Measurements from ENCODE around the gene KRT80. TPM values are rescaled to one million over a fixed set of nuclear protein-coding genes. Genes with fewer than 3 reads are reported as not detected.

Gene KRT80
- total and polyA plus RNA-seq, 2 experiments from 2014 or later = not detected

DNA sequence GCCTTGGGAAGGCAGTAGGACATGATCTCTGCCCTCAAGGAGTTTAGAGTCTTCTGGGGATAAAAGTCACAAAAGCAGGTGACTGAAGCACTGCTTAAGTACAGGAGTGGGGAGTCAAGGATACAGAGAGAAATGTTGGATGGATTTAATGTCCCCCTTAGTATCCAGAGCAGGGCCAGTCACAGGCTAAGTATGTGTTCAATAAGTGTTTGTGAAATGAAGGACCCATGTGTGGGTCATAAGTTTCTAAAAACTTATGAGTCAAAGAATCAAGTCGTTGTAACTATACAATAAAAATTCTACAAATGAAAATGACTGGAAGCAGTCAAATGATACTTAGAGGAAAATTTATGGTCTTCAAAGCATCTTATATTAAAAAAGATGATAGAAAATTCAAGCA, 25.1 kb downstream of the KRT80 start:
- no peak overlapping the region for H3K27ac ChIP-seq (ENCODE audit: low read depth)
- H4K20me1 ChIP-seq (replicated peaks; ENCODE audit: insufficient read depth) = no peaks in the 10 kb centered on the region
- no peaks in the 10 kb centered on the region for H3K36me3 ChIP-seq (ENCODE audit: insufficient read depth)
- H3K4me2 ChIP-seq = no peak overlapping the region
- Mint-ChIP-seq H3K4me3 (no peak overlapping the region), H3K27me3 (ENCODE audit: insufficient read depth, low read depth, poor library complexity) (peaks cover 11% of the 10 kb centered on the region), H3K36me3 (ENCODE audit: low read depth) (no peaks in the 10 kb centered on the region), H3K27ac (no peak overlapping the region), H3K9me3 (no peaks in the 10 kb centered on the region; the same call in 2 of the 3 replicates), H3K4me1 (peaks cover 14% of the 10 kb centered on the region)
- H2AFZ ChIP-seq = no peak overlapping the region
- H3K27me3 ChIP-seq (ENCODE audit: insufficient read depth) = no peaks in the 10 kb centered on the region
- no peaks in the 10 kb centered on the region for H3K79me2 ChIP-seq (replicated peaks; ENCODE audit: insufficient read depth)
- no peak for DNase-seq (ENCODE audit: low spot score)
- TF ChIP-seq, protein P1, sequence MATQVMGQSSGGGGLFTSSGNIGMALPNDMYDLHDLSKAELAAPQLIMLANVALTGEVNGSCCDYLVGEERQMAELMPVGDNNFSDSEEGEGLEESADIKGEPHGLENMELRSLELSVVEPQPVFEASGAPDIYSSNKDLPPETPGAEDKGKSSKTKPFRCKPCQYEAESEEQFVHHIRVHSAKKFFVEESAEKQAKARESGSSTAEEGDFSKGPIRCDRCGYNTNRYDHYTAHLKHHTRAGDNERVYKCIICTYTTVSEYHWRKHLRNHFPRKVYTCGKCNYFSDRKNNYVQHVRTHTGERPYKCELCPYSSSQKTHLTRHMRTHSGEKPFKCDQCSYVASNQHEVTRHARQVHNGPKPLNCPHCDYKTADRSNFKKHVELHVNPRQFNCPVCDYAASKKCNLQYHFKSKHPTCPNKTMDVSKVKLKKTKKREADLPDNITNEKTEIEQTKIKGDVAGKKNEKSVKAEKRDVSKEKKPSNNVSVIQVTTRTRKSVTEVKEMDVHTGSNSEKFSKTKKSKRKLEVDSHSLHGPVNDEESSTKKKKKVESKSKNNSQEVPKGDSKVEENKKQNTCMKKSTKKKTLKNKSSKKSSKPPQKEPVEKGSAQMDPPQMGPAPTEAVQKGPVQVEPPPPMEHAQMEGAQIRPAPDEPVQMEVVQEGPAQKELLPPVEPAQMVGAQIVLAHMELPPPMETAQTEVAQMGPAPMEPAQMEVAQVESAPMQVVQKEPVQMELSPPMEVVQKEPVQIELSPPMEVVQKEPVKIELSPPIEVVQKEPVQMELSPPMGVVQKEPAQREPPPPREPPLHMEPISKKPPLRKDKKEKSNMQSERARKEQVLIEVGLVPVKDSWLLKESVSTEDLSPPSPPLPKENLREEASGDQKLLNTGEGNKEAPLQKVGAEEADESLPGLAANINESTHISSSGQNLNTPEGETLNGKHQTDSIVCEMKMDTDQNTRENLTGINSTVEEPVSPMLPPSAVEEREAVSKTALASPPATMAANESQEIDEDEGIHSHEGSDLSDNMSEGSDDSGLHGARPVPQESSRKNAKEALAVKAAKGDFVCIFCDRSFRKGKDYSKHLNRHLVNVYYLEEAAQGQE (IDR thresholded peaks at IDR 0.05; ENCODE audit: unreplicated experiment) = no peak
- TF ChIP-seq ZNF114 (CRISPR knock-in tag; IDR thresholded peaks at IDR 0.05) = no peak
- TF ChIP-seq CTCF (conservative IDR thresholded peaks at IDR 0.05; ENCODE audit: low read depth in 2 of 2) = no peak
- no peak for TF ChIP-seq ZNF331 (CRISPR knock-in tag; IDR thresholded peaks at IDR 0.05; ENCODE audit: low read depth)
- TF ChIP-seq CREB1 (CRISPR knock-in tag; IDR thresholded peaks at IDR 0.05; ENCODE audit: low read depth) = no peak
- TF ChIP-seq POLR2AphosphoS5 (IDR thresholded peaks at IDR 0.05; ENCODE audit: low read depth) = no peak
- no peak for TF ChIP-seq NANOG (IDR thresholded peaks at IDR 0.05; ENCODE audit: borderline replicate concordance)
- no peak for TF ChIP-seq STAT1 (IDR thresholded peaks at IDR 0.05; ENCODE audit: unreplicated experiment)
- TF ChIP-seq EZH2 (IDR thresholded peaks at IDR 0.05; ENCODE audit: low read depth, unreplicated experiment) = no peak
- TF ChIP-seq, protein P2, sequence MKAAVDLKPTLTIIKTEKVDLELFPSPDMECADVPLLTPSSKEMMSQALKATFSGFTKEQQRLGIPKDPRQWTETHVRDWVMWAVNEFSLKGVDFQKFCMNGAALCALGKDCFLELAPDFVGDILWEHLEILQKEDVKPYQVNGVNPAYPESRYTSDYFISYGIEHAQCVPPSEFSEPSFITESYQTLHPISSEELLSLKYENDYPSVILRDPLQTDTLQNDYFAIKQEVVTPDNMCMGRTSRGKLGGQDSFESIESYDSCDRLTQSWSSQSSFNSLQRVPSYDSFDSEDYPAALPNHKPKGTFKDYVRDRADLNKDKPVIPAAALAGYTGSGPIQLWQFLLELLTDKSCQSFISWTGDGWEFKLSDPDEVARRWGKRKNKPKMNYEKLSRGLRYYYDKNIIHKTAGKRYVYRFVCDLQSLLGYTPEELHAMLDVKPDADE (IDR thresholded peaks at IDR 0.05) = no peak
- TF ChIP-seq EZH2phosphoT487 (IDR thresholded peaks at IDR 0.05; ENCODE audit: unreplicated experiment) = no peak
- TF ChIP-seq JUNB (IDR thresholded peaks at IDR 0.05; ENCODE audit: unreplicated experiment) = no peak
- no peak for TF ChIP-seq ZNF462 (CRISPR knock-in tag; IDR thresholded peaks at IDR 0.05)
- H3K9me2 ChIP-seq (ENCODE audit: insufficient read depth) = no peaks in the 10 kb centered on the region
- no peaks in the 10 kb centered on the region for H3F3A ChIP-seq (replicated peaks; ENCODE audit: low read depth)
- no peak for ATAC-seq
- no peak overlapping the region for H3K4me3 ChIP-seq
- H3K4me1 ChIP-seq (ENCODE audit: insufficient read depth) = no peaks in the 10 kb centered on the region

Data from GM23338 (cell line).